GM18868 (cell line): Measurements from ENCODE around the gene CCT8.
A peak's percentile ranks its signal among the peaks of the same experiment; 100 is the strongest.
"Not testable (repeated sequence)": the region's sequence is repeated elsewhere in the genome, so short reads cannot be mapped to it uniquely, and the experiment has no call there.

Experiments used
- ATAC-seq: cut with Tn5 transposase; IDR thresholded peaks from one replicate; pipeline ENCODE4 v1.9.1; 2021; ENCODE audit warnings: mild to moderate bottlenecking, moderate library complexity; ENCODE audit not compliant: unreplicated experiment

CCT8 gene

GRCh38 chr21:29078869-29079767, 5.7 kb upstream of the CCT8 start:
- peak; percentile 66 for ATAC-seq

- ATAC-seq, result no peak
Measured at GRCh38 chr21:29077651-29078090, 4.2 kb upstream of the CCT8 start.

- ATAC-seq, result not testable (repeated sequence)
Measured at GRCh38 chr21:29076731-29077640, 3.5 kb upstream of the CCT8 start.

- no peak for ATAC-seq
Measured at GRCh38 chr21:29075706-29076466, 2.4 kb upstream of the CCT8 start.

DNA sequence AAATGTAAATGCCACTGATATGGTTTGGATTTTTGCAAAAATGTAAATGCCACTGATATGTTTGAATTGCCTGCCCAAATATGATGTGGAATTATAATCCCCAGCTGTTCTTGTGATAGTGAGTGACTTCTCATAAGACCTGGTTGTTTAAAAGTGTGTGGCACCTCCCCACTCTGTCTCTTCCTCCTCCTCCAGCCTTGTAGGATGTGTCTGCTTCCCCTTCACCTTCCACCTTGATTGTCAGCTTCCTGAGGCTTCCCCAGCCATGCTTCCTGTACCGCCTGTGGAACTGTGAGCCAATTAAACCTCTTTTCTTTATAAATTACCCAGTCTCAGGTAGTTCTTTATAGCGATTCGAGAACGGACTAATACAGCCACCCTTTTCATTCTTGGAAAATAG, 1.3 kb upstream of the CCT8 start:
- ATAC-seq, result no peak

DNA sequence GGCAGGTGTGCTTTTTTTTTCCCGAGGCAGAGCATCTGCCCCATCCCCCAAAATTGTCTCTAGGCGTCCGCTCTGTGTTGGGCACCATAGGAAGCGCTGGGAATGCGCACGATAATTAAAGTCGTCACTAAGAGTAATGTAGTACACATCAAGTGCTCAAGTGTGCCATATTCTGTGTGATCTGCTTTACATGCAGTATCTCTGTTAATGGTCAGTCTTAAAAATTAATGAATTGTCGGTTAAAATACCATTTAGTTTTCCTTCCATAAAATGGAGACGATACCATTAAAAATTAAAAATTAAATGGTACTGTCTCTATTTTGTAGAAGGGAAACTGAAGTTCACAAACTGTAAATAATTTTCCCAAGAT, 544 bp upstream of the CCT8 start:
- peak; percentile 17 for ATAC-seq

DNA sequence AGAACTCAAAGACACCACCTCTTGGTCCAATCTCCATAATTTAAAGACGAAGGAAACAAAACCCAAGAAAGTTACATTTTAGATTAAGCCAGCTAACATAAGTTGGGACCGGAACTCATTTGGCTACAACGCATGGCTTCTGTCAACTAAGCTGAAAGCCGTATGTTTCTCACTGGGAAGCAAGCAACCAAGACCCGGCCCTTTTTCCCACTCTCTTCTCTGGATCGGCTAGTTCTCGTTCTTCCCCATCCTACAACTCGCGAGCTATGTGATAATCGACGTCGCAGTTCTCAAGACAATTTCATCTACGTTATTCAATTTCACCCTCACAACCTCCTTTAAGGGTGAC, 601 bp downstream of the CCT8 start:
- no peak for ATAC-seq

DNA sequence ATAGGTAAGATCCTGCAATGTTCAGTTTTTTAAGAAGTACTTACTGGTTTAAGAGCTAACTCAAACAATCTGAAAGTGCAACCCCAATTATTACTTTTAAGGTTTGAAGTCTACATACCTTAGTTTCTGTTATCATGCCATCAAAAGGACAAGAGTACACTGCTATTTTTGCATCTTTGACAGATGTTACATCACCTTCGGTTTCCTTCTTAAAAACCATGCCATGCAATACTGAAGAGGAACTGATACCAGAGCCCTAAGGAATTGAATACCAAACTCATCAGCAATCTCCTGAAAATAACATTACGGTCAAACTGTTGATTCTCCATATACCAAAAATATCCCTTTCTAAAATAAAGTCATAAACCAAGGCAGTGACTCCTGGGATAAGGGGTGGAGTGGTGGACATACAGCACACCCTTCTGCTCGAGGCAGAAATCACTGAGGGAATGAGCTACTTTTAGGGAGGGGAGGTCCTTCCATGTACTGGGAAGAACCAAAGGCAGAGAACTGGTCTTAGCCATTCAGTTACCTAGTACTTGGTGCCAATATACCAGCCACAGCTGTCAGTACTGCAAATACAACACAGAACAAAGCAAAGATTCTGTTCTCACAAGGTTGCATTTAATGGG, 8.5 kb downstream of the CCT8 start:
- peak; percentile 100 for ATAC-seq

DNA sequence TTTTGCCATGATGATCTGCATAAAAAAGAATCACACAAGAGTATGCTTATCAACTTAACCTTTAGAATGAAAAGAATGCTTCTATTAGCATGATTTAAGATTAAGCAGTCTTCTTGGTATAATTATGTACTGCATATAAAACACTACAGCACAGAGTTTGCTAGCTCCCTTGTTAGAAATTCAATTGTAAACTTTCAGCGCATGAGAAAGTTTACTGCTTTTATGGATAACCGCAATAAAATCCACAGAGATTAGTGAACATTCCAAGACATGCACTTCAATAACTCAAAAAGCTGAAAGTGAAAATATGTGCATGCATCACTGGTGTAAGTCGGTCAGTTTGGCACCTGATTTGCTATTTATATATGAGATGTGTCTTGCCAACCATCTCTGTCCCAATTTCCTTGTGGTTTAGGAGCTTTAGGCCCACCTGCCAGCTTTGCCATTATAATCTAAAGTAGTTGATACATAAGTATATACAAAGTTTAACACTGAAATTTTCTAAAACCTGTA, 16.9 kb downstream of the CCT8 start:
- no peak for ATAC-seq

GRCh38 chr21:29056005-29056404, 17.4 kb downstream of the CCT8 start:
- no peak for ATAC-seq

DNA sequence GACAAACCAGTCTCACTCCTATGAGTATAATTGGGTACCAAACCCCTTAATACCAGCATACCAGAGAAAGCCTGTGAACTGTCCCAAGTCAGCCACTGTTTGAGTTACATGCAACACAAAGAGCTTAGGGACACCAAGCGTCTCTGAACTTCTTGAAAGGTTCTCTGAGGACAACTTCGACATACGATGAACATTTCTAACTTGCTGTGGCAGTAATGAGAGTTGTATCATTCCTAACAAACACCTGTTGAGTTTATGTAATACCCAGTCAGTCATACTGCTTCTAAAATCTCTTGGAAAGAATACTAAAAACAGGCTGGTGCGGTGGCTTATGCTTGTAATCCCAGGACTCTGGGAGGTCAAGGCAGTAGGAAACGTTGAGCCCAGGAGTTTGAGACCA, 18.4 kb downstream of the CCT8 start:
- no peak for ATAC-seq

- ATAC-seq, result no peak
Measured at GRCh38 chr21:29053656-29054055, 19.8 kb downstream of the CCT8 start.

DNA sequence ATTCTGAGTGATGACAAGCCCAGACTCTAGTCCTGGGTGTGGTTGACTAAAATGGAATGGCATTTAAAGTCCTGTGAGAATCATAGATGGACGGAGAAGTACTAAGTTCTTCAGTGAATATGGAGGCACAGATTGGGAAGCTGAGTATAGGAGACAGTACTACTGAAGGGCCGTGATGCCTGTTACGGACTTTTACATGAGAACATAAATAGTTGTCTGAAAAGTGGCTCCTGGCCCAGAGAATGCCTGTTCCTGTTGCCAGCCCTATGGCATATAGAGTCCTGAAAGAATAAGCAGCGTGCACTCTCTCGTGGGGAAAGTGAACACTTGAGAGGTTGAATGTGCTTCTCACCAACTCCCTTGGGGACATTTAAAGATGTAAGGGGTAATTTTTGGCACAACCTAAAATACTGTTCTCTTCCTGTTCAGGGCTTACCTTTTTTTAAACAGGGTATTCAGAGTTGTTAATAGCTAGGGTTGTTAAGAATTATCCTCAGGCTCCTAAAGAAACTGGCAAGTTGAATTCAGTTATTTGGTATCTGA, 20.4 kb downstream of the CCT8 start:
- peak; percentile 69 for ATAC-seq

GRCh38 chr21:29052224-29052623, 21.2 kb downstream of the CCT8 start:
- ATAC-seq, result no peak

DNA sequence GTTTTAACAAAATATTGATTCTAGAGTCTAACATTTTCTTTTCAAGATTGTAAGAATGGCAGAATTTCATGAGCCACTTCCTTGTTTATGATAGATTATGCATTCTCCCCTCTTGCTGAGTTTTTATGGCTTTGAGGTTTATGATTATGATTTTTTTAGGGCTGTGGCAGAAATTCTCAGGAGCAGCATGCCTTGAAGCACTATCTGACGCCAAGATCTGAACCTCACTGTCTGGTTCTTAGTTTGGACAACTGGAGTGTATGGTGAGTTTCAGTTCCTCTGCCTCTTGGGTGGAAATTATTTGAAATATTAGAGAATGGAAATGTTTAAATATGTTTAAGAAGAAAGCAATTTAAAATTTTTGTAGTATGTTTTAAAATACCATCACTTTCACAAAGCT, 38.8 kb downstream of the CCT8 start:
- peak; percentile 45 for ATAC-seq

GRCh38 chr21:29033871-29034270, 39.6 kb downstream of the CCT8 start:
- ATAC-seq, result no peak

- no peak for ATAC-seq
Measured at GRCh38 chr21:29033301-29033700, 40.1 kb downstream of the CCT8 start.

- no peak for ATAC-seq
Measured at GRCh38 chr21:29030909-29031308, 42.5 kb downstream of the CCT8 start.

- ATAC-seq, result no peak
Measured at GRCh38 chr21:29029524-29029923, 43.9 kb downstream of the CCT8 start.

- no peak for ATAC-seq
Measured at GRCh38 chr21:29025328-29025713, 48.1 kb downstream of the CCT8 start.
